HepG2 (cell line): ENCODE results near the gene IL1B. TPM values are rescaled to one million over a fixed set of nuclear protein-coding genes. Genes with fewer than 3 reads are reported as not detected.

Experiments used
- ATAC-seq: fragments of 200-7000 bp; cut with Tn5 transposase; 3 replicates; pipeline ENCODE4 v1.9.1; 2020; ENCODE audit warnings: mild to moderate bottlenecking, moderate library complexity
- BruUV-seq: library from RNA; stranded (reverse); fragments of 400-500 nt; replicated peaks from 2 replicates; lab custom pipeline; 2021; lab: Mats Ljungman, UMichigan
- CTCF ChIA-PET: fragments of 300-600 bp; formaldehyde crosslinking; extraction: SDS; loops from one replicate; lab custom pipeline; 2021; ENCODE audit warnings: low total read pairs, inconsistent platforms, low intra/inter-chr PET ratio; lab: Yijun Ruan, JAX
- POLR2A ChIA-PET: fragments of 350-600 bp; sonication (Branson Sonifier 250); formaldehyde crosslinking; loops from one replicate; lab custom pipeline; 2020; ENCODE audit warnings: antibody characterized with exemption, inconsistent platforms; lab: Yijun Ruan, JAX
- DNase-seq: peaks from one replicate; pipeline ENCODE4 v3.0.0-alpha.2; 2015; ENCODE audit warnings: low spot score
- FAIRE-seq: peaks from 3 replicates; lab custom pipeline; 2011; peaks lifted over from hg19 to GRCh38; lab: Jason Lieb, UNC
- H2AFZ ChIP-seq: one replicate; pipeline ENCODE4 v1.6.1; 2011; ENCODE audit warnings: low read length, inconsistent platforms
- H3K27ac ChIP-seq: fragments of 300-600 bp; 3 replicates; pipeline ENCODE4 v1.8.0; 2011; ENCODE audit warnings: mixed run types, mild to moderate bottlenecking, mixed read lengths, low read length, inconsistent platforms; ENCODE audit not compliant: insufficient read depth; ENCODE audit errors: extremely low read length
- H3K27me3 ChIP-seq, 2 experiments: fragments of 200-600 bp in 1 of 2; 2 replicates in 1 of 2; 3 replicates in 1 of 2; pipeline versions ENCODE4 v1.6.0 to v1.8.0; 2011; ENCODE audit warnings: low read length in 2 of 2, mild to moderate bottlenecking in 2 of 2, moderate library complexity in 2 of 2, inconsistent platforms in 1 of 2; ENCODE audit not compliant: insufficient read depth in 2 of 2, control insufficient read depth in 1 of 2
- H3K36me3 ChIP-seq, 2 experiments: fragments of 200-600 bp in 1 of 2; replicated peaks in 1 of 2; 2 replicates in 1 of 2; 3 replicates in 1 of 2; pipeline versions ENCODE4 v1.5.1 to v1.8.0; 2011; ENCODE audit warnings: low read length in 2 of 2, inconsistent platforms in 1 of 2; ENCODE audit not compliant: insufficient read depth in 2 of 2, control insufficient read depth in 1 of 2
- H3K4me1 ChIP-seq: 2 replicates; pipeline ENCODE4 v1.5.1; 2012; ENCODE audit warnings: low read length, inconsistent platforms; ENCODE audit not compliant: insufficient read depth
- H3K4me2 ChIP-seq: 2 replicates; pipeline ENCODE4 v1.6.0; 2011; ENCODE audit warnings: low read depth, low read length, inconsistent platforms
- H3K4me3 ChIP-seq, 3 experiments: fragments of 200-600 bp in 1 of 3; sonication (generic), shearing (Covaris generic) in 1 of 3; replicated peaks in 1 of 3; 2 replicates each; pipeline ENCODE4 v1.5.1; 2011 to 2016; ENCODE audit warnings: low read length in 3 of 3, inconsistent platforms in 2 of 3, low read depth in 2 of 3, mild to moderate bottlenecking in 2 of 3, control low read depth in 1 of 3, mixed read lengths in 1 of 3; ENCODE audit not compliant: insufficient read depth in 1 of 3
- H3K79me2 ChIP-seq: one replicate; pipeline ENCODE4 v1.6.1; 2011; ENCODE audit warnings: low read length, inconsistent platforms; ENCODE audit not compliant: insufficient read depth
- H3K9ac ChIP-seq: 2 replicates; pipeline ENCODE4 v1.6.0; 2011; ENCODE audit warnings: mild to moderate bottlenecking, low read depth, low read length, inconsistent platforms; ENCODE audit not compliant: insufficient read depth
- H3K9me3 ChIP-seq: 2 replicates; pipeline ENCODE4 v1.5.1; 2012; ENCODE audit warnings: mild to moderate bottlenecking, low read length
- H4K20me1 ChIP-seq: 2 replicates; pipeline ENCODE4 v1.6.0; 2011; ENCODE audit warnings: inconsistent platforms, mild to moderate bottlenecking, low read length, moderate library complexity; ENCODE audit not compliant: insufficient read depth
- ASH2L ChIP-seq: fragments of 300-600, 200-600 bp; sonication (generic); IDR thresholded peaks from 2 replicates; pipeline ENCODE4 v1.7.0; 2017; ENCODE audit warnings: low read depth, mild to moderate bottlenecking, moderate library complexity, mixed read lengths, low read length; ENCODE audit not compliant: insufficient read length
- BATF2 ChIP-seq: sonication (generic); formaldehyde crosslinking; IDR thresholded peaks from 2 replicates; pipeline ENCODE4 v1.8.0; 2022; ENCODE audit warnings: mild to moderate bottlenecking, missing genetic modification reagents, moderate library complexity
- CENPT ChIP-seq: sonication (generic); formaldehyde crosslinking; IDR thresholded peaks from 2 replicates; pipeline ENCODE4 v1.8.0; 2022; ENCODE audit warnings: low read depth, mild to moderate bottlenecking, moderate library complexity, missing genetic modification reagents
- FOXK1 ChIP-seq: sonication (generic); formaldehyde crosslinking; IDR thresholded peaks from 2 replicates; pipeline ENCODE4 v1.4.0; 2020; ENCODE audit warnings: low read depth, missing genetic modification reagents, borderline replicate concordance
- HNF4A ChIP-seq: sonication (generic); formaldehyde crosslinking; IDR thresholded peaks from 2 replicates; pipeline ENCODE4 v1.4.0; 2020; ENCODE audit warnings: missing genetic modification reagents
- HOXA9 ChIP-seq: sonication (generic); formaldehyde crosslinking; IDR thresholded peaks from 2 replicates; pipeline ENCODE4 v1.8.1; 2022; ENCODE audit warnings: missing genetic modification reagents, mild to moderate bottlenecking, moderate library complexity, borderline replicate concordance
- KLF9 ChIP-seq: IDR thresholded peaks from 2 replicates; pipeline ENCODE4 v1.6.1; 2016; ENCODE audit warnings: low read depth
- MATR3 ChIP-seq: sonication (generic); formaldehyde crosslinking; IDR thresholded peaks from 2 replicates; pipeline ENCODE4 v1.4.0; 2020; ENCODE audit warnings: missing genetic modification reagents
- NFRKB ChIP-seq: fragments of 450-650 bp; IDR thresholded peaks from 2 replicates; pipeline ENCODE4 v1.6.1; 2017
- RBFOX2 ChIP-seq: fragments of 200-400 bp; formaldehyde crosslinking; IDR thresholded peaks from 2 replicates; pipeline ENCODE4 v1.6.1; 2017; ENCODE audit warnings: low read depth, mild to moderate bottlenecking, low read length
- TEAD3 ChIP-seq: optimal IDR thresholded peaks from 2 replicates; pipeline ENCODE3; 2016; ENCODE audit warnings: borderline replicate concordance
- THAP8 ChIP-seq: sonication (generic); formaldehyde crosslinking; IDR thresholded peaks from 2 replicates; pipeline ENCODE4 v1.5.1; 2020; ENCODE audit warnings: missing genetic modification reagents, mild to moderate bottlenecking, borderline replicate concordance
- ZMYM3 ChIP-seq: sonication (generic); formaldehyde crosslinking; IDR thresholded peaks from 2 replicates; pipeline ENCODE4 v1.5.1; 2020; ENCODE audit warnings: mild to moderate bottlenecking, missing genetic modification reagents
- ZNF558 ChIP-seq: sonication (generic); formaldehyde crosslinking; IDR thresholded peaks from 2 replicates; pipeline ENCODE4 v1.9.0; 2022; ENCODE audit warnings: mild to moderate bottlenecking, missing genetic modification reagents, borderline replicate concordance
- ZNF883 ChIP-seq: sonication (generic); formaldehyde crosslinking; IDR thresholded peaks from 2 replicates; pipeline ENCODE4 v1.5.1; 2020; ENCODE audit warnings: mild to moderate bottlenecking, missing genetic modification reagents; ENCODE audit errors: not compliant biosample characterization
- WGBS: methylation state at CpG from one replicate; pipeline ENCODE4 v1.1.6; 2017; ENCODE audit warnings: low lambda C conversion rate; 5-methylcytosine and 5-hydroxymethylcytosine counted together
- in situ Hi-C: cut with HindIII; loops from 2 replicates; pipeline ENCODE4 v1.10.0; 2017; ENCODE audit warnings: low pct_unique_long_range_greater_than_20kb; ENCODE audit not compliant: extremely low pct_ligation_motif_present
- intact Hi-C: fragments of 100-400 bp; cut with micrococcal nuclease; formaldehyde crosslinking; loops from one replicate; pipeline ENCODE4 v1.10.0; 2022; ENCODE audit not compliant: unreplicated experiment
- polyA plus RNA-seq, 8 experiments: library from polyadenylated mRNA; depleted of rRNA in 3 of 8; stranded (reverse) in 7 of 8; unstranded in 1 of 8; fragments of >200 nt; fragmentation: Illumina TruSeq in 4 of 8; extraction: Trizol in 4 of 8; gene quantifications; 2 replicates each; pipeline versions ENCODE4 v1.2.1 to v1.2.3, GENCODE V29; 2011 to 2016; ENCODE audit warnings: low read depth in 4 of 8, missing spikeins in 1 of 8, mixed read lengths in 1 of 8; ENCODE audit not compliant: insufficient read depth in 1 of 8
- total RNA-seq, 5 experiments: library from RNA; depleted of rRNA; stranded (reverse); fragments of >200 nt; fragmentation: Illumina TruSeq; extraction: Trizol; gene quantifications; 2 replicates each; pipeline ENCODE4 v1.2.3, GENCODE V29; 2016; ENCODE audit warnings: low read depth in 1 of 5

IL1B gene
- total and polyA plus RNA-seq, 2 of the 13 experiments (the other 11 are each of a cell fraction or from before 2014, with no cell fraction given): 0.18 TPM; not detected in 1

- peak overlapping the region; percentile 30; the same call in 1 of the 2 replicates for H3K4me2 ChIP-seq
- H3K9ac ChIP-seq: no peak overlapping the region
- H3K9me3 ChIP-seq: no peaks in the 10 kb centered on the region
- H3K27ac ChIP-seq: no peak overlapping the region
- H3K27me3 ChIP-seq: peaks cover 0 to 12% of the 10 kb centered on the region in 2 experiments; a peak in 1 of 5 replicates
- 79% methylated on average over 4 of the region's 6 CpGs for WGBS
- ChIA-PET CTCF (no interaction called here), POLR2A (no interaction called here)
- H3K79me2 ChIP-seq: no peaks in the 10 kb centered on the region
- no peak for FAIRE-seq
- intact Hi-C loops (loop anchor here (10.0 kb wide), 1 partner anchor 265 kb away; no protein-coding TSS in a partner anchor), in situ Hi-C loops (loop anchor here (5.0 kb wide), 1 partner anchor 127 kb away; no protein-coding TSS in a partner anchor)
- no peaks in the 10 kb centered on the region for H4K20me1 ChIP-seq
- no TSS peak for BruUV-seq
- no peak for DNase-seq
- no peak for TF ChIP-seq MATR3 (CRISPR knock-in tag)
- peak; percentile 6 for TF ChIP-seq ASH2L
- TF ChIP-seq TEAD3 (CRISPR knock-in tag): peak; percentile 43
- ATAC-seq: peak; percentile 20; the same call in 2 of the 3 replicates
- no peaks in the 10 kb centered on the region for H3K36me3 ChIP-seq
- H3K4me1 ChIP-seq: peaks cover 29% of the 10 kb centered on the region
- no peak overlapping the region for H2AFZ ChIP-seq
- H3K4me3 ChIP-seq: no peak overlapping the region
These were observed 43.0 kb upstream of the IL1B start for GRCh38 chr2:112879491-112880041.

GRCh38 chr2:112877423-112877822 lies 40.8 kb upstream of the IL1B start:
- CTCF ChIA-PET: no interaction called here
- TF ChIP-seq NFRKB (no peak), RBFOX2 (no peak), KLF9 (CRISPR knock-in tag) (no peak), ZMYM3 (CRISPR knock-in tag) (no peak), HNF4A (CRISPR knock-in tag) (no peak), FOXK1 (CRISPR knock-in tag) (no peak), ZNF883 (no peak), CENPT (CRISPR knock-in tag) (no peak), ZNF558 (CRISPR knock-in tag) (no peak), THAP8 (CRISPR knock-in tag) (no peak), HOXA9 (CRISPR knock-in tag) (no peak), BATF2 (no peak)

More at GRCh38 chr2:112877423-112877822, 40.8 kb upstream of the IL1B start:
- H3K9ac ChIP-seq: no peak overlapping the region
- no peaks in the 10 kb centered on the region for H3K36me3 ChIP-seq
- BruUV-seq: no TSS peak
- H3K27me3 ChIP-seq: peaks cover 0 to 12% of the 10 kb centered on the region in 2 experiments; a peak in 1 of 5 replicates
- intact Hi-C loops (no loop called here), in situ Hi-C loops (loop anchor here (5.0 kb wide), 1 partner anchor 125 kb away; no protein-coding TSS in a partner anchor)
- no peaks in the 10 kb centered on the region for H4K20me1 ChIP-seq
- 76% methylated on average over 6 of the region's 6 CpGs for WGBS
- no peak for FAIRE-seq
- no peaks in the 10 kb centered on the region for H3K9me3 ChIP-seq
- no peaks in the 10 kb centered on the region for H3K79me2 ChIP-seq
- no peak overlapping the region for H3K4me3 ChIP-seq
- H3K27ac ChIP-seq: no peak overlapping the region
- POLR2A ChIA-PET: no interaction called here
- no peak for DNase-seq
- H3K4me1 ChIP-seq: peaks cover 28% of the 10 kb centered on the region
- ATAC-seq: no peak
- no peak overlapping the region for H3K4me2 ChIP-seq
- no peak overlapping the region for H2AFZ ChIP-seq
